Testis (tissue), 2 donors: ENCODE results near the gene TNNI2.

Source experiments
- POLR2A ChIP-seq: fragments of 450-650 bp; IDR thresholded peaks from one replicate; pipeline ENCODE4 v1.6.1; 2017; ENCODE audit warnings: antibody characterized with exemption, mild to moderate bottlenecking, moderate library complexity
- TF ChIP-seq, protein P1 (sequence below), 3 experiments: fragments of 450-650 bp in 2 of 3; fragments of 200-600 bp in 1 of 3; sonication (generic) in 1 of 3; IDR thresholded peaks; one replicate each; pipeline ENCODE4 v1.5.1; 2016 to 2019; ENCODE audit warnings: antibody characterized with exemption in 3 of 3, mild to moderate bottlenecking in 2 of 3, moderate library complexity in 1 of 3

DNA sequence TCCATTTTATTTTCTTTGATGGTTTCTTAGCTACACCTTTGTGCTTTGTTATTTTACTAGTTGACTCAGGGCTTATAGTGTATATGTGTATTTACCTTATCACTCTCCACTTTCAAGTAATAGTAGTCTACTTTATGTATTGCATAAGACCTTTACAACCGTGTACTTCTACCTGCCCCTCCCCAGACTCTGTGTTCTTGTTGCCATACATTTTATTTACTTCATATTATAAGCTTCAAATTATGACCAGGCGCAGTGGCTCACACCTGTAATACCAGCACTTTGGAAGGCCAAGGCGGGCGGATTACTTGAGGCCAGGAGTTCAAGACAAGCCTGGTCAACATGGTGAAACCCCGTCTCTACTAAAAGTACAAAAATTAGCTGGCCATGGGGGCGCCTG is 46.9 kb upstream of the TNNI2 start:
- no peak for TF ChIP-seq POLR2A
- TF ChIP-seq, protein P1, sequence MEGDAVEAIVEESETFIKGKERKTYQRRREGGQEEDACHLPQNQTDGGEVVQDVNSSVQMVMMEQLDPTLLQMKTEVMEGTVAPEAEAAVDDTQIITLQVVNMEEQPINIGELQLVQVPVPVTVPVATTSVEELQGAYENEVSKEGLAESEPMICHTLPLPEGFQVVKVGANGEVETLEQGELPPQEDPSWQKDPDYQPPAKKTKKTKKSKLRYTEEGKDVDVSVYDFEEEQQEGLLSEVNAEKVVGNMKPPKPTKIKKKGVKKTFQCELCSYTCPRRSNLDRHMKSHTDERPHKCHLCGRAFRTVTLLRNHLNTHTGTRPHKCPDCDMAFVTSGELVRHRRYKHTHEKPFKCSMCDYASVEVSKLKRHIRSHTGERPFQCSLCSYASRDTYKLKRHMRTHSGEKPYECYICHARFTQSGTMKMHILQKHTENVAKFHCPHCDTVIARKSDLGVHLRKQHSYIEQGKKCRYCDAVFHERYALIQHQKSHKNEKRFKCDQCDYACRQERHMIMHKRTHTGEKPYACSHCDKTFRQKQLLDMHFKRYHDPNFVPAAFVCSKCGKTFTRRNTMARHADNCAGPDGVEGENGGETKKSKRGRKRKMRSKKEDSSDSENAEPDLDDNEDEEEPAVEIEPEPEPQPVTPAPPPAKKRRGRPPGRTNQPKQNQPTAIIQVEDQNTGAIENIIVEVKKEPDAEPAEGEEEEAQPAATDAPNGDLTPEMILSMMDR (IDR thresholded peaks at IDR 0.05) = no peak
